Liver (tissue), 3 donors: Measurements from ENCODE around the gene ADO.

Experiments
- EGR1 ChIP-seq, 2 donors: IDR thresholded peaks; 2 replicates each; pipeline ENCODE4 v1.6.1; 2016 to 2018; ENCODE audit warnings: antibody characterized with exemption in 2 of 2, low read depth in 2 of 2
- HNF4G ChIP-seq: IDR thresholded peaks from 2 replicates; pipeline ENCODE4 v1.6.1; 2016; ENCODE audit warnings: antibody characterized with exemption
- JUND ChIP-seq, 2 donors: IDR thresholded peaks; 2 replicates each; pipeline ENCODE4 v1.6.1; 2016; ENCODE audit warnings: antibody characterized with exemption in 2 of 2
- RAD21 ChIP-seq, 2 donors: IDR thresholded peaks; 2 replicates each; pipeline ENCODE4 v1.6.1; 2016; ENCODE audit warnings: antibody characterized with exemption in 2 of 2, mild to moderate bottlenecking in 2 of 2
- SP1 ChIP-seq: IDR thresholded peaks from 2 replicates; pipeline ENCODE4 v1.6.1; 2018; ENCODE audit warnings: antibody characterized with exemption, mild to moderate bottlenecking
- TAF1 ChIP-seq: conservative IDR thresholded peaks from 2 replicates; pipeline ENCODE4 v1.6.1; 2016; ENCODE audit warnings: antibody characterized with exemption, mild to moderate bottlenecking
- YY1 ChIP-seq: IDR thresholded peaks from 2 replicates; pipeline ENCODE4 v1.6.1; 2016; ENCODE audit warnings: antibody characterized with exemption, mild to moderate bottlenecking
- TF ChIP-seq, protein P1 (sequence below): fragments of 150-350 bp; IDR thresholded peaks from 2 replicates; pipeline ENCODE4 v1.5.1; 2017; ENCODE audit warnings: improper control_type of control experiment, low read depth, low read length; ENCODE audit not compliant: missing input control
- TF ChIP-seq, protein P2 (sequence below): IDR thresholded peaks from 2 replicates; pipeline ENCODE4 v1.6.1; 2016; ENCODE audit warnings: antibody characterized with exemption
- TF ChIP-seq, protein P3 (sequence below): IDR thresholded peaks from 2 replicates; pipeline ENCODE4 v1.6.1; 2016; ENCODE audit warnings: antibody characterized with exemption, mild to moderate bottlenecking
- TF ChIP-seq, protein P4 (sequence below): IDR thresholded peaks from 2 replicates; pipeline ENCODE4 v1.6.1; 2016; ENCODE audit warnings: antibody characterized with exemption
- donor health status: healthy.
- donor health status: healthy.

DNA sequence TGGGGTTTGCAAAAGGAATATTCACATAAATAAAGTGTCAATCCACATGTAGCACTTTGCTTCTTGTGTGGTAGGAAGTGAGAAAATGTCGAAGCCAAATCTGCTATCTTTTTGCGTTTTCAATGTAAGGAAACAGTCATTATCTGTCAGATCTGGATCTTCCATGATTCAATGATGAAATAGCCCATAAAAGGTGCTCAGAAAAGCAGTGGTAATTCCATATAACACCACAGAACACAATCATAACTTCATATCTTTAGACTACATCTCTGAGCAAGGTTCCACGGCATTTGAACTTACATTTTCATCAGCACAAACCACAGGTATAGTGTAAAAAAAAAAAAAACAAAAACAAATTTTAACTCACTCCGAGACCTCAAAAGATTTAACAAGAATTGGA lies 51.5 kb downstream of the ADO start:
- TF ChIP-seq, protein P1, sequence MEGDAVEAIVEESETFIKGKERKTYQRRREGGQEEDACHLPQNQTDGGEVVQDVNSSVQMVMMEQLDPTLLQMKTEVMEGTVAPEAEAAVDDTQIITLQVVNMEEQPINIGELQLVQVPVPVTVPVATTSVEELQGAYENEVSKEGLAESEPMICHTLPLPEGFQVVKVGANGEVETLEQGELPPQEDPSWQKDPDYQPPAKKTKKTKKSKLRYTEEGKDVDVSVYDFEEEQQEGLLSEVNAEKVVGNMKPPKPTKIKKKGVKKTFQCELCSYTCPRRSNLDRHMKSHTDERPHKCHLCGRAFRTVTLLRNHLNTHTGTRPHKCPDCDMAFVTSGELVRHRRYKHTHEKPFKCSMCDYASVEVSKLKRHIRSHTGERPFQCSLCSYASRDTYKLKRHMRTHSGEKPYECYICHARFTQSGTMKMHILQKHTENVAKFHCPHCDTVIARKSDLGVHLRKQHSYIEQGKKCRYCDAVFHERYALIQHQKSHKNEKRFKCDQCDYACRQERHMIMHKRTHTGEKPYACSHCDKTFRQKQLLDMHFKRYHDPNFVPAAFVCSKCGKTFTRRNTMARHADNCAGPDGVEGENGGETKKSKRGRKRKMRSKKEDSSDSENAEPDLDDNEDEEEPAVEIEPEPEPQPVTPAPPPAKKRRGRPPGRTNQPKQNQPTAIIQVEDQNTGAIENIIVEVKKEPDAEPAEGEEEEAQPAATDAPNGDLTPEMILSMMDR: no peak
- TF ChIP-seq EGR1 (IDR thresholded peaks at IDR 0.05; ENCODE audit: low read depth in 2 of 2) (no peak), RAD21 (IDR thresholded peaks at IDR 0.05) (no peak), JUND (IDR thresholded peaks at IDR 0.05) (no peak), YY1 (no peak), HNF4G (no peak), SP1 (no peak), TAF1 (no peak)
- TF ChIP-seq, protein P2, sequence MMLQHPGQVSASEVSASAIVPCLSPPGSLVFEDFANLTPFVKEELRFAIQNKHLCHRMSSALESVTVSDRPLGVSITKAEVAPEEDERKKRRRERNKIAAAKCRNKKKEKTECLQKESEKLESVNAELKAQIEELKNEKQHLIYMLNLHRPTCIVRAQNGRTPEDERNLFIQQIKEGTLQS: no peak
- TF ChIP-seq, protein P3, sequence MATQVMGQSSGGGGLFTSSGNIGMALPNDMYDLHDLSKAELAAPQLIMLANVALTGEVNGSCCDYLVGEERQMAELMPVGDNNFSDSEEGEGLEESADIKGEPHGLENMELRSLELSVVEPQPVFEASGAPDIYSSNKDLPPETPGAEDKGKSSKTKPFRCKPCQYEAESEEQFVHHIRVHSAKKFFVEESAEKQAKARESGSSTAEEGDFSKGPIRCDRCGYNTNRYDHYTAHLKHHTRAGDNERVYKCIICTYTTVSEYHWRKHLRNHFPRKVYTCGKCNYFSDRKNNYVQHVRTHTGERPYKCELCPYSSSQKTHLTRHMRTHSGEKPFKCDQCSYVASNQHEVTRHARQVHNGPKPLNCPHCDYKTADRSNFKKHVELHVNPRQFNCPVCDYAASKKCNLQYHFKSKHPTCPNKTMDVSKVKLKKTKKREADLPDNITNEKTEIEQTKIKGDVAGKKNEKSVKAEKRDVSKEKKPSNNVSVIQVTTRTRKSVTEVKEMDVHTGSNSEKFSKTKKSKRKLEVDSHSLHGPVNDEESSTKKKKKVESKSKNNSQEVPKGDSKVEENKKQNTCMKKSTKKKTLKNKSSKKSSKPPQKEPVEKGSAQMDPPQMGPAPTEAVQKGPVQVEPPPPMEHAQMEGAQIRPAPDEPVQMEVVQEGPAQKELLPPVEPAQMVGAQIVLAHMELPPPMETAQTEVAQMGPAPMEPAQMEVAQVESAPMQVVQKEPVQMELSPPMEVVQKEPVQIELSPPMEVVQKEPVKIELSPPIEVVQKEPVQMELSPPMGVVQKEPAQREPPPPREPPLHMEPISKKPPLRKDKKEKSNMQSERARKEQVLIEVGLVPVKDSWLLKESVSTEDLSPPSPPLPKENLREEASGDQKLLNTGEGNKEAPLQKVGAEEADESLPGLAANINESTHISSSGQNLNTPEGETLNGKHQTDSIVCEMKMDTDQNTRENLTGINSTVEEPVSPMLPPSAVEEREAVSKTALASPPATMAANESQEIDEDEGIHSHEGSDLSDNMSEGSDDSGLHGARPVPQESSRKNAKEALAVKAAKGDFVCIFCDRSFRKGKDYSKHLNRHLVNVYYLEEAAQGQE: no peak
- TF ChIP-seq, protein P4, sequence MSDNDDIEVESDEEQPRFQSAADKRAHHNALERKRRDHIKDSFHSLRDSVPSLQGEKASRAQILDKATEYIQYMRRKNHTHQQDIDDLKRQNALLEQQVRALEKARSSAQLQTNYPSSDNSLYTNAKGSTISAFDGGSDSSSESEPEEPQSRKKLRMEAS: no peak
